Glutamatergic neuron (in vitro differentiated cells): ENCODE results near the gene ARL5C. TPM values are rescaled to one million over a fixed set of nuclear protein-coding genes. Genes with fewer than 3 reads are reported as not detected.
A peak's percentile ranks its signal among the peaks of the same experiment; 100 is the strongest.

ENCODE experiments used
- DNase-seq: peaks from one replicate; pipeline ENCODE4 v3.0.0; 2022
- H3K27ac Mint-ChIP-seq: one replicate; pipeline ENCODE4 v1.8.0; 2020; ENCODE audit warnings: mild to moderate bottlenecking, mixed read lengths, inconsistent platforms; ENCODE audit not compliant: unreplicated experiment
- H3K27me3 Mint-ChIP-seq: one replicate; pipeline ENCODE4 v1.8.0; 2020; ENCODE audit warnings: mild to moderate bottlenecking, moderate library complexity, mixed read lengths, inconsistent platforms; ENCODE audit not compliant: unreplicated experiment
- H3K36me3 Mint-ChIP-seq: one replicate; pipeline ENCODE4 v1.8.0; 2020; ENCODE audit warnings: mild to moderate bottlenecking, mixed read lengths, inconsistent platforms; ENCODE audit not compliant: unreplicated experiment
- H3K4me1 Mint-ChIP-seq: one replicate; pipeline ENCODE4 v1.8.0; 2020; ENCODE audit warnings: mild to moderate bottlenecking, low read depth, mixed read lengths, inconsistent platforms; ENCODE audit not compliant: unreplicated experiment
- H3K4me3 Mint-ChIP-seq: one replicate; pipeline ENCODE4 v1.8.0; 2020; ENCODE audit warnings: mild to moderate bottlenecking, mixed read lengths, inconsistent platforms; ENCODE audit not compliant: unreplicated experiment
- H3K9me3 Mint-ChIP-seq: one replicate; pipeline ENCODE4 v1.8.0; 2020; ENCODE audit warnings: mild to moderate bottlenecking, moderate library complexity, mixed read lengths, inconsistent platforms; ENCODE audit not compliant: unreplicated experiment
- CTCF ChIP-seq: fragments of 200-600 bp; sonication (generic); IDR thresholded peaks from one replicate; pipeline ENCODE4 v1.5.0; 2021; ENCODE audit not compliant: partially characterized antibody, unreplicated experiment
- total RNA-seq: library from RNA; stranded (reverse); fragmentation: NEBNext Ultra II Directional; extraction: Animal tissue kit (Norgen Biotek cat#: 25700); gene quantifications from one replicate; pipeline ENCODE4 v1.2.1, GENCODE V29; 2021; ENCODE audit not compliant: unreplicated experiment

The ARL5C gene
- total RNA-seq, 1 donor from 2014 or later = not detected

- DNase-seq = no peak
- H3K4me1 Mint-ChIP-seq = peaks cover 6% of the 10 kb centered on the region
- H3K4me3 Mint-ChIP-seq = no peak overlapping the region
- no peak for TF ChIP-seq CTCF
- peaks cover 3% of the 10 kb centered on the region for H3K27me3 Mint-ChIP-seq
- H3K27ac Mint-ChIP-seq = no peak overlapping the region
- peaks cover 11% of the 10 kb centered on the region for H3K36me3 Mint-ChIP-seq
- peaks cover 4% of the 10 kb centered on the region for H3K9me3 Mint-ChIP-seq
Observed at GRCh38 chr17:39178536-39178935, 12.6 kb upstream of the ARL5C start.

GRCh38 chr17:39177256-39177655 lies 11.3 kb upstream of the ARL5C start:
- no peak for TF ChIP-seq CTCF
- H3K27ac Mint-ChIP-seq = no peak overlapping the region
- H3K36me3 Mint-ChIP-seq = peaks cover 7% of the 10 kb centered on the region
- no peak overlapping the region for H3K4me3 Mint-ChIP-seq
- DNase-seq = no peak
- peaks cover 4% of the 10 kb centered on the region for H3K9me3 Mint-ChIP-seq
- H3K27me3 Mint-ChIP-seq = peaks cover 7% of the 10 kb centered on the region
- peaks cover 12% of the 10 kb centered on the region for H3K4me1 Mint-ChIP-seq

GRCh38 chr17:39175695-39176093 lies 9.7 kb upstream of the ARL5C start:
- H3K27ac Mint-ChIP-seq = no peak overlapping the region
- no peak for DNase-seq
- peaks cover 14% of the 10 kb centered on the region for H3K4me1 Mint-ChIP-seq
- TF ChIP-seq CTCF = no peak
- peaks cover 7% of the 10 kb centered on the region for H3K36me3 Mint-ChIP-seq
- peaks cover 8% of the 10 kb centered on the region for H3K27me3 Mint-ChIP-seq
- H3K9me3 Mint-ChIP-seq = peaks cover 8% of the 10 kb centered on the region
- no peak overlapping the region for H3K4me3 Mint-ChIP-seq

- TF ChIP-seq CTCF = peak; percentile 94
- H3K4me3 Mint-ChIP-seq = no peak overlapping the region
- peaks cover 7% of the 10 kb centered on the region for H3K36me3 Mint-ChIP-seq
Observed at GRCh38 chr17:39174920-39175694, 9.1 kb upstream of the ARL5C start.

GRCh38 chr17:39173526-39174274 lies 7.7 kb upstream of the ARL5C start:
- Mint-ChIP-seq H3K27ac (no peak overlapping the region), H3K4me3 (no peak overlapping the region), H3K36me3 (peaks cover 7% of the 10 kb centered on the region), H3K27me3 (peaks cover 8% of the 10 kb centered on the region), H3K4me1 (peaks cover 14% of the 10 kb centered on the region), H3K9me3 (peaks cover 8% of the 10 kb centered on the region)
- TF ChIP-seq CTCF = no peak
- no peak for DNase-seq

More at GRCh38 chr17:39174920-39175694, 9.1 kb upstream of the ARL5C start:
- peak; percentile 83 for DNase-seq
- H3K27ac Mint-ChIP-seq = no peak overlapping the region
- peaks cover 8% of the 10 kb centered on the region for H3K27me3 Mint-ChIP-seq
- peaks cover 14% of the 10 kb centered on the region for H3K4me1 Mint-ChIP-seq
- peaks cover 8% of the 10 kb centered on the region for H3K9me3 Mint-ChIP-seq
